ENCODE results near the gene RPRD1B. TPM values are rescaled to one million over a fixed set of nuclear protein-coding genes. Genes with fewer than 3 reads are reported as not detected.

Gene RPRD1B
- total RNA-seq, 2 donors from 2014 or later, result 40.2 to 44.0 TPM

GRCh38 chr20:38075161-38075998 lies 41.8 kb downstream of the RPRD1B start:
- no peak overlapping the region for H3K27ac Mint-ChIP-seq
- peaks cover 30 to 53% of the 10 kb centered on the region in 2 donors for H3K36me3 Mint-ChIP-seq
- ATAC-seq, result no peak
- no peaks in the 10 kb centered on the region for H3K9me3 Mint-ChIP-seq
- DNase-seq (ENCODE audit: low spot score in 2 of 2), result no peak

DNA sequence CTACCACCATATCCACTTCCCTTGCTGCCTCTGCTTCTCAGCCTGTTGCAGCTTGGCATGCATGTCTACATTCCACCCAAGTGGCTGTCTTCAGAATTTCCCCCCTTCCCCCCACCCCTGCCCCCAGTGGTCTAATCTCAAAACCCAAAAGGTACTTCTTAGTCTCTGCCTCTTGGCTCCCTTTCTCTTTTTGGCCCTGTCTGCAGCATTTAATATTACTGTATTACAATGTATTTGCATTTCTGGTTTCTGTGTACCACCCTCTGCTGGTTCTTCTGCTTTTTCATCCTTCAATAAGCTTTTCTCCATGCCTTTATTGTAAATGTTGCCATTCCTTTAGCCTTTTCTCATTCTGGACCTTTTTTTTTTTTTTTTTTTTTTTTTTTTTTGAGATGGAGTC lies 43.0 kb downstream of the RPRD1B start:
- DNase-seq (ENCODE audit: low spot score in 2 of 2) (no peak), ATAC-seq (no peak)

DNA sequence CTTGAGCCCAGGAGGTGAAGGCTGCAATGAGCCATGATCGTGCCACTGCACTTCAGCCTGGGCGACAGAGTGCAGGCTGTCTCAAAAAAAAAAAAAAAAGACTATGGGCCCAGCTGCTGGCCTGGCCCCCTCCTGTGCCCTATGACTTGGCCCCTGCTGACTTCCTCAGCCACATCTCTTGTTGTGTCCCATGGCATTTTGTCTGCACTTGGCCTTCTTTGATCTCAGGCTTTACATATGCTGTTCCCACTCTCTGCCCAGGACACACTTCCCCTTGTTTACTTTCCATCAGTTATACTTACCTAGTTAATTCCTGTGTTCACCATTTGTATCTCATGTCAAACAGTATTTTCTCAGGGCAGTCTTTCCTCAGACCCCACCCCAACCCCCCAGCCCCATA lies 44.5 kb downstream of the RPRD1B start:
- Mint-ChIP-seq H3K27ac (no peak overlapping the region), H3K36me3 (peaks cover 29 to 33% of the 10 kb centered on the region in 2 donors), H3K9me3 (no peaks in the 10 kb centered on the region)
- no peak for ATAC-seq
- DNase-seq (ENCODE audit: low spot score in 2 of 2), result no peak

More for the DNA sequence above, 43.0 kb downstream of the RPRD1B start:
- Mint-ChIP-seq H3K36me3 (peaks cover 29 to 41% of the 10 kb centered on the region in 2 donors), H3K27ac (no peak overlapping the region), H3K9me3 (no peaks in the 10 kb centered on the region)

GRCh38 chr20:38079353-38079752 lies 45.8 kb downstream of the RPRD1B start:
- DNase-seq (ENCODE audit: low spot score in 2 of 2) (no peak), ATAC-seq (no peak)
- H3K9me3 Mint-ChIP-seq, result no peaks in the 10 kb centered on the region
- H3K27ac Mint-ChIP-seq, result no peak overlapping the region
- peaks cover 29 to 33% of the 10 kb centered on the region in 2 donors for H3K36me3 Mint-ChIP-seq

DNA sequence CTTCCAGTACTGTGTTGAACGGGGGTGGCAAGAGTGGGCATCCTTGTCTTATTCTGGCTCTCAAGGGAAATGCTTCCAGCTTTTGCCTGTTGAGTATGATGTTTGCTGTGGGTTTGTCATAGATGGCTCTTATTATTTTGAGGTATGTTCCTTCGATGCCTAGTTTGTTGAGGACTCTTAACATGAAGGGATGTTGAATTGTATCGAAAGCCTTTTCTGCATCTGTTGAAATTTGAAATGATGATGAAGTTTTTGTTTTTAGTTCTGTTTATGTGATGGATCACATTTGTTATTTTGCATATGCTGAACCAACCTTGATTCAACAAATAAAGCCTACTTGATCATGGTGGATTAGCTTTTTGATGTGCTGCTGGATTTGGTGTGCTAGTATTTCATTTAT lies 48.0 kb downstream of the RPRD1B start:
- H3K36me3 Mint-ChIP-seq, result peaks cover 33 to 35% of the 10 kb centered on the region in 2 donors
- ATAC-seq (no peak), DNase-seq (ENCODE audit: low spot score in 2 of 2) (no peak)
- H3K9me3 Mint-ChIP-seq, result no peaks in the 10 kb centered on the region
- H3K27ac Mint-ChIP-seq, result no peak overlapping the region

- ATAC-seq (no peak), DNase-seq (ENCODE audit: low spot score in 2 of 2) (no peak)
- Mint-ChIP-seq H3K9me3 (no peaks in the 10 kb centered on the region), H3K36me3 (peaks cover 24 to 26% of the 10 kb centered on the region in 2 donors), H3K27ac (no peak overlapping the region)
Observed at GRCh38 chr20:38082894-38083293, 49.3 kb downstream of the RPRD1B start.

DNA sequence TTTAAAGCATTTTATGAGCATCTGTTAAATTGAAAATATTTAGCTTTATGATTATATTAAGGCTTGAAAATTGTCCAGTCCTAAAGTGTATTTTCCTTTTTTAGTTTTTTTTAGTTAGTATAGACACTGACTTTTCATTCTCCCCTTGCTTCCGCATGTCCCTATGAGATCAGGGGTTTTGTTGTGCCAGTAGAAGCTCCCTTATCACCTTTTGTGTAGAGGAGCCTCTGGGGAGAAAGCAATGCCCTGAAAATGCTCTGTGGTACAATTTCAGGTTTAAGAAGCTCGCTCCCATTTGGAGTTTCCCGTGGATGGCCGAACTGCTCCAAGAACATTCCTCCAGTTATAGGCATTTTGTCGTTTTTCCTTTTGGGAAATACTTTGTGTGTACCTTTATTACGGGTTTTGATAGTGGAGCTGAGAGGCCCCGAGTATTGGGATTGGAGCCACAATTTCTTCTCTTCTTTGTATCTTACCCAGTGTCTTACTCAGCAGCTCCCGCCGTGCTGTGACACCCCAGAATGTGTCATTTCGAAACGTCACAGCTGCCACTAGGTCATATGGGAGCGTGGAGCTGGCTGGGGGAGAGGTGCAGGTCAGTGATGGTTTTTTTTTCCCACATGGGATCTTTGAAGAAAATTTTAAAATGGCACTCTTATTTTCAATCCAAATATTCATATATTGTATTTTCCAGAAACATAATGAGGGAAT lies 49.9 kb downstream of the RPRD1B start:
- no peak for DNase-seq (ENCODE audit: low spot score in 2 of 2)
- Mint-ChIP-seq H3K36me3 (peaks cover 18 to 22% of the 10 kb centered on the region in 2 donors), H3K9me3 (no peaks in the 10 kb centered on the region), H3K27ac (no peak overlapping the region)
- no peak for ATAC-seq

DNA sequence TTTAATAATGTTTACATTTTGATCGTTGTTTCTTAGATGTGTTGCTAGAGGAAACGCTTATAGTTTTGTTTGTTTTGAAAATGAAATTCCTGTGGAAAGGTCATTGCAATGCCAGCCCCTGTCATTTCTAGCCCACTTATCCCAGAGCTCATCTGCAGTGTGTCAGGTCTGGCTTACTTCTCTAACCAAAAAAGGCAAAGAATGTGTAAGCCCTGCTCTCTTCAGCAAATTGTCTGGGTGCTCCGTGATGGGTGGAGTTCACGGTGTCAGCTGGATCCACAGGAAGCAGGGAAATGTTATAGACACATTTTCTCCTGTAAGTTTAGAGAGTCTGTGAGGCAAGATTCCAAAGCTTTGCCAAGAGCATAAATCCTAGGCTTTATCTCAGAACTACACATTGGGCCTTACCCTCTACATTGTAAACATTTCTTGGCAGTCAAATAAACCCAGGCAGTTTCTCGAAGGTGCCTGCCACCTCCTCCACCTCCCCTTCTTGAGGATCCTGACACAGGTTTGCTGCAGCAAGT lies 50.9 kb downstream of the RPRD1B start:
- H3K9me3 Mint-ChIP-seq, result no peaks in the 10 kb centered on the region
- H3K27ac Mint-ChIP-seq, result no peak overlapping the region
- peaks cover 8 to 12% of the 10 kb centered on the region in 2 donors for H3K36me3 Mint-ChIP-seq
- ATAC-seq (no peak), DNase-seq (ENCODE audit: low spot score in 2 of 2) (no peak)

DNA sequence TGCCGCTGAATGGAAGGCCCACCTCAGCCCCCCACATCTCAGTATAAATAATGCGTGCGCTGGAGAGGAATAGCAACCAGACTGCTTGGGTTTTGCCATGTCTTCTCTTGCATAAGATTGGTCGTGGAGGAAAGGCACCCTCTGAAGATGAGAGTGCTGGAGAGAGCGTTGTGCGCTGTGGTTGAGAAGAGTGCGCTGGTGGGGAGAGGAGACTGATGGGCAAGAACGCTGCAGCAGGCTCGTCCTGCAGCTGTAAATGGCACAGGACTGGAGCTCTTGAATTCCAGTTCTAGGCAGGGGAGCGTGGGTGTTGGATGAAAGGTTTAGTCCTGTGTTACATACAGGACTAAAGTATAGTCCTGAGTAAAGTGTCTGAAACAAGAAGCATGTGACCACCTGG lies 51.5 kb downstream of the RPRD1B start:
- no peak for DNase-seq (ENCODE audit: low spot score in 2 of 2)
- ATAC-seq, result no peak
- H3K27ac Mint-ChIP-seq, result peak overlapping the region in 1 of 2 donors; percentile 72
- peaks cover 3 to 6% of the 10 kb centered on the region in 2 donors for H3K36me3 Mint-ChIP-seq
- H3K9me3 Mint-ChIP-seq, result no peaks in the 10 kb centered on the region

DNA sequence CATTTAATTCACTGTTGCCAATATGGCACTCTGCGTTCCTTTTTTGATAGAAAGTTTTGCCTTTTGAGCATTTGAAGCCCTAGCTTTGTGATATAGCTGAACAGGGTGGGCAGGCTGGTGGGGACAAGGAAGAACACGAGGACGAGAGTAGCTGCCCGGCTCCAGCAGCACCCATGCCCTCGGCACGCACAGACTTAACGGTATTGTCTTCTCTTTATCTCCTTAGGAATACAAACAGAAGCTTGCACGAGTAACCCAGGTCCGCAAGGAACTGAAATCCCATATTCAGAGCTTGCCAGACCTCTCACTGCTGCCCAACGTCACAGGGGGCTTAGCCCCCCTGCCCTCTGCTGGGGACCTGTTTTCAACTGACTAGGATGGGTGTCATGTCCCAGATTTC lies 56.0 kb downstream of the RPRD1B start:
- Mint-ChIP-seq H3K9me3 (no peaks in the 10 kb centered on the region), H3K36me3 (peaks cover 0 to 6% of the 10 kb centered on the region in 2 donors), H3K27ac (no peak overlapping the region)
- ATAC-seq (no peak), DNase-seq (ENCODE audit: low spot score in 2 of 2) (no peak)

- ATAC-seq (no peak), DNase-seq (ENCODE audit: low spot score in 2 of 2) (no peak)
- H3K27ac Mint-ChIP-seq, result no peak overlapping the region
- no peaks in the 10 kb centered on the region for H3K9me3 Mint-ChIP-seq
- peaks cover 0 to 3% of the 10 kb centered on the region in 2 donors for H3K36me3 Mint-ChIP-seq
Observed at GRCh38 chr20:38090061-38090460, 56.5 kb downstream of the RPRD1B start.

DNA sequence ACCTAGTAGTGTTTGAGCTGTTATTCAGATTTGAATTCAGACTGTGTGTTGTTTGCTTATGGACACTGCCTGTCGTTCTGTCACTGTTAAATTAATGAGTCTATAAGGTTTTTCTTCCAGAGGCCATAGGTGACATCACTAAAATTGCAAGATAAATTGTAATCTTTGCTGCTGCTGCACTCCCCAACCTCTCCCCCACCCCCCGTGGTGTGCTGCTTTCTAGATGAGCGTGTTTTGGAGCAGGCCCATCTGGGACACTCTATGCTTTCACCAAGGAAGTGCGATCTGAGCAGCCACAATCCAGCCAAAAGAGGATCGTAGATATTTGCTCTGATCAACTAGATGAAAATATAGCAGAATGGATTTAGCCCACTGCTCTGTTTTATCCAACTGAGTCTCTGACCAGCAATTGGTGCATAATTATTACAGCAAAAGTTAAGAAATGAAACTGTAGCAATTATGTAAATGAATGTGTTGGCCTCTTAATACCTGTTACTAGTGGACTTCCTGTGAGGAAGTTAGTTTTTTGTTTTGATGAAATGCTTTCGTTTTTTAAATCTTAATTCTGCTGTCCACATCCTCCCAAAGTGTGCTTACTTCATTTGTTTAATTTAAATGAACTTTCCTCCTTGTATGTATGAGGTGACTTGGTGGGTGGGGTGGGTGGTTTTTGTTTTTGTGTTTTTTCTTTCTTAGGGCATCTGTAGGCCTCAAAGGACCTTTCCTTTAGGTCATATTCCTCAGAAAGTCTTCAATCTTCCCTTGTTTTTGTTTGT lies 58.1 kb downstream of the RPRD1B start:
- Mint-ChIP-seq H3K27ac (peak overlapping the region in 1 of 2 donors; percentile 47), H3K36me3 (no peaks in the 10 kb centered on the region), H3K9me3 (no peaks in the 10 kb centered on the region)
- ATAC-seq (no peak), DNase-seq (ENCODE audit: low spot score in 2 of 2) (no peak)

DNA sequence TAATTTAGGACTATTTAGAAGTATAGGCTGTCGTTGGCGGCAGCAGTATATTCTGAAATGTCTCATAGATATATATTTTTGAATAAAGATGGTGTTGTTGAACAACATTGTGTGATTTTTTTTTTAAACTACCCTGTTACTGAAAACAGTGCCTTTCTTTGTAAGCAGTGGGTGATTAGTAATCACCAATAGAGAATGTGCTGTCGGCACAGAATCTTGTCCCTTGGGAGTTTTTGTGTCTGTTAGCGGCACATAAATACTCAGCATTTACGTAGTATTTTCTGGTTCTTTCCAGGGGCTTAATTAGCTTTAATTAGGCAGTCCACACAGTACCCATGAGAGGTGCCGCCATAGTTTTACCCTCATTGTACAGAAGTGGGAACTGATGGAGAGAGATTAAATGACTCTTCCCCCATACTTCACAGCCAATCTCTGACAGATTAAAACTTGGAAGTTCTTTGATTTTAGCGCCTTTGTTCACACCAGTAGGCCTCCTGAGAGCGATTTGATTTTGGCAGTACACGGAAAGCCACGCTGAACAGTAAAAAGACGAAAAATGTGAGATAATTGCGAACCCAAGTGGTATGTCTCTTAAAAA lies 58.8 kb downstream of the RPRD1B start:
- ATAC-seq (no peak), DNase-seq (ENCODE audit: low spot score in 2 of 2) (no peak)
- Mint-ChIP-seq H3K27ac (peak overlapping the region in 1 of 2 donors; percentile 47), H3K36me3 (no peaks in the 10 kb centered on the region), H3K9me3 (no peaks in the 10 kb centered on the region)

DNA sequence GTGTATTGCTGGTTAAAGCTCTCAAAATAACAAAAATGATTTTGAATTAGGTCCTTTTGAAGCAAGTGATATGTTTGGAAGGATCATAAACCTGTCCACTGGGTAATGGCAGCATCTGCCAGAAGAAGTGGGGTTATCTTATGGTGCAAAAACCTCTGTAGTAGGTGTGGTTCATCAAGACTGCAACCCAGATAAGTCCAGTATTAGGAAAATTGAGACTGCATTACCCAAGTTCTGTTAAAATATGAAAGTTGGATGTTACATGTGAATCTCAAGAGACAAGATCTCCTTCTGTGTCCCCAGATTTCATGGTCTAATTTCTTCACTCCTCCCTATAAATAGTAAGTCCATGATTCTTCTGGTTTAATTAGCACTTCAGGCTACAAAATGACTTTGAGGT lies 59.4 kb downstream of the RPRD1B start:
- Mint-ChIP-seq H3K27ac (peak overlapping the region in 1 of 2 donors; percentile 88), H3K36me3 (no peaks in the 10 kb centered on the region), H3K9me3 (no peaks in the 10 kb centered on the region)
- DNase-seq (ENCODE audit: low spot score in 2 of 2) (no peak), ATAC-seq (no peak)

- DNase-seq (ENCODE audit: low spot score in 2 of 2) (no peak), ATAC-seq (no peak)
- Mint-ChIP-seq H3K36me3 (no peaks in the 10 kb centered on the region), H3K9me3 (no peaks in the 10 kb centered on the region), H3K27ac (peak overlapping the region in 1 of 2 donors; percentile 88)
Observed at GRCh38 chr20:38093641-38094077, 60.1 kb downstream of the RPRD1B start.

DNA sequence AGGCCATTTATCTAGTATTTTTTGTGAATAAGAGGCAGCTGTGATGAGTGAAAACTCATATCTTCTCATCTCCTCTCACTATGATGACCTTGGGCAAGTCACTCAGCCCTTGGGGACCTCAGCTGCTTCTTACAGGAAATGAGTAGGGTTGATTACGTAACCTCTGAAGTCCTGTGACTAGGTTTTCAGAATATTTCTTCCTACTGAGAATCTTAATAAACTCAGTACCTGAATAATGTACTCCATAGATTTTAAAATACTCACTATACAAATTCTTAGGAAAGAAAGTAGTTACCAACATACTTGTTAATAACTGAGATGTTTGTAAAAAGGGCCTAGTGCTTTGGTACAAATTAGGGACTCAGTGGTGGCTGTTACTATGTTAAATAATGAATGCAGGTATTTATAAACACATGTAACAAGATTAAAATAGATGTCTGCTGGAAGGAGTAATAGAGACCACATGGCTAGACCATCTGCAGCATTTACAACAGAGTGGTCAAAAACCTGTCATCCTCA lies 60.9 kb downstream of the RPRD1B start:
- no peaks in the 10 kb centered on the region for H3K36me3 Mint-ChIP-seq

More for the DNA sequence above, 60.9 kb downstream of the RPRD1B start:
- ATAC-seq (peak; percentile 75 to 80), DNase-seq (ENCODE audit: low spot score in 2 of 2) (no peak)
- peak overlapping the region; percentile 22 to 58 for H3K27ac Mint-ChIP-seq
- H3K9me3 Mint-ChIP-seq, result peaks cover 0 to 5% of the 10 kb centered on the region in 2 donors
